GM18511 (cell line): ENCODE data around the gene KCNK4.

Experiments used
- ATAC-seq: cut with Tn5 transposase; IDR thresholded peaks from one replicate; pipeline ENCODE4 v1.9.1; 2021; ENCODE audit warnings: mild to moderate bottlenecking, moderate library complexity; ENCODE audit not compliant: unreplicated experiment

The KCNK4 gene

DNA sequence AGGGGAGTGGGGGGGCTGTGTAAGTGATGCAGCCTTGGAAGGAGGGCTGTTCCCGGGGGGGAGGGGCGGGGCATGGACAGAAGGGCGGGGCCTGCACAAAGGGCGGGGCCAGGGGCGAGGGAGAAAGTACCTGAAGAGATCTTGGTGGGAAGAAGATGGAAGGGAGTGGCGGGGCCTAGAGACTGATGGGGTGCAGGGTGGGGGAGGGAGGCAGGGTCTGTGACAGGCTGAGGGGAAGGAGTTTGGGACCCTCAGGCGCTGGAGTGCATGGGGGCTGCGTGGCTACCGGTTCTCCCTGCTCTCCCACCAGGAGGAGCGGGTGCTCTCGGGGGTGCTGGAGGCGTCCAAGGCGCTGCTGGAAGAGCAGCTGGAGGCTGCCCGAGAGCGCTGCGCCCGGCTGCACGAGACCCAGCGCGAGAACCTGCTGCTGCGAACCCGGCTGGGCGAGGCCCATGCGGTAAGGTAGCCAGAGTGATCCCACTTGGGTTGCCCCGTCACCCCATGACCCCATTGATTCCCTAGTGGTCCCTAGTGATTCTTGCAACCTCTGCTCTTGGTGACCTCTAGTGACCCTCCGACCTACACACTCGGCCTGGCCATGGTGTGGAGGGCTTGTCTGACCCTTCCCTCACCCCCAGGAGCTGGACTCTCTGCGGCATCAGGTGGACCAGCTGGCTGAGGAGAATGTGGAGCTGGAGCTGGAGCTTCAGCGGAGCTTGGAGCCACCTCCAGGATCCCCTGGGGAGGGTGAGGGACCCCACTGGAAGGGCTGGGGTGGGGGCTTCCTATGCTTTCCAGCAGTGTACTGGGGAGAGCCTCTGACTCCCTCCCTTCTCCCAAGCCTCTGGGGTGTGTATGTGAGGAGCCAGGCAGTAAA lies 52.0 kb downstream of the KCNK4 start:
- ATAC-seq: no peak

DNA sequence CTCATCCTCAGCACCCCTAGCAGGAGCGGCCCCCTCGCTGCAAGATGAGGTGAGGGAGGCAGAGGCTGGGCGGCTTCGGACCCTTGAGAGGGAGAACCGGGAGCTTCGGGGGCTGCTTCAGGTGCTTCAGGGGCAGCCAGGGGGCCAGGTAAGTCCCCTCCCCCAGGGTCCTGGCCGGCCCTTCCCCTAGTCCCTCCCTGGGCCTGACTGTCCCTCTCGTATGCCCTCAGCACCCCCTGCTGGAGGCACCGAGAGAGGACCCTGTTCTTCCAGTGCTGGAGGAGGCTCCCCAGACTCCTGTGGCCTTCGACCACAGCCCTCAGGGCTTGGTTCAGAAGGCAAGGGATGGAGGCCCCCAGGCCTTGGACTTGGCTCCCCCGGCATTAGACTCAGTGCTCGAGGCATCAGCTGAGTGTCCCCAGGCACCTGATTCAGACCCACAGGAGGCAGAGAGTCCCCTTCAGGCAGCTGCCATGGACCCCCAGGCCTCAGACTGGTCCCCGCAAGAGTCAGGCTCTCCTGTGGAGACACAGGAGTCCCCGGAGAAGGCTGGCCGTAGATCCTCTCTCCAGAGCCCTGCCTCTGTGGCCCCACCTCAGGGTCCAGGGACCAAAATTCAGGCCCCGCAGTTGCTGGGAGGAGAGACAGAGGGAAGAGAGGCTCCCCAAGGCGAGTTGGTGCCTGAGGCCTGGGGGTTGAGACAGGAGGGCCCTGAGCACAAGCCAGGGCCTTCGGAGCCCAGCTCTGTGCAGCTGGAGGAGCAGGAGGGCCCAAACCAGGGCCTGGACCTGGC lies 52.9 kb downstream of the KCNK4 start:
- ATAC-seq: no peak

DNA sequence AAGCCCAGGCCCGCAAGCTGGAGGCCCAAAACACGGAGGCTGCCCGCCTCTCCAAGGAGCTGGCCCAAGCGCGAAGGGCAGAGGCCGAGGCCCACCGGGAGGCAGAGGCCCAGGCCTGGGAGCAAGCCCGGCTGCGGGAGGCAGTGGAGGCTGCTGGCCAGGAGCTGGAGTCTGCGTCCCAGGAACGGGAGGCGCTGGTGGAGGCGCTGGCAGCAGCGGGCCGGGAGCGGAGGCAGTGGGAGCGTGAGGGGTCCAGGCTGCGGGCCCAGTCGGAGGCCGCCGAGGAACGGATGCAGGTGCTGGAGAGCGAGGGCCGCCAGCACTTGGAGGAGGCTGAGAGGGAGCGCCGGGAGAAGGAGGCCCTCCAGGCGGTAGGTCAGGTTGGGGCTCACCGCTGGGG lies 53.7 kb downstream of the KCNK4 start:
- ATAC-seq: no peak

DNA sequence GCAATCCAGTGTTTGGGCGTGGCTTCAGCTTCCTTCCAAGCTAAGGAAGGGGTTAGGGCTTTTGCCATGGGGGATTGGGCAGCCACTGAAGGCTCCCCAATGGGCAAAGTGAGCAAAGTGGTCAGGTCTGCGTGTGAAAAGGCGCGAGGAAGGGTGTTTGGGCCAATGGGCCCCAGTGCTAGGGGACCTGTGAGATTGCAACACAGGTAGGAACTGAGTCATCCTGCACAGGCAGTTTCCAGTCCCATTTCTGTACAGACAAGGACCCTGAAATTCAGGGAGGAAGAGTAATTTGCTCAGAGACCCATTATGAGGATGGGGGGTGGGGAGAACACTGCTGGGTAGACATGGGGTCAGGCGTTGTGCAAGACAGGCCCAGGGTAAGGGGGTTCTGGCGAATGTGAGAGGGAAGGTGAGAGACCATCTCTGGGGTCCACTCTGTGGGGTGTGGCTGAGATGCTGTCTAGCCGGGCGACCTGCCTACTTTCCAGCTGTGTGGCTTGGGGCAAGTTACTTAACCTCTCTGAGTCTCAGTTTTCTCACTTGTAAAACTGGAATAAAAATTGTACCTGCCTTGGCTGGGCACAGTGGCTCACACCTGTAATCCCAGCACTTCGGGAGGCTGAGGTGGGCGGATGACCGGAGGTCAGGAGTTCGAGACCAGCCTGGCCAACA lies 56.2 kb downstream of the KCNK4 start:
- ATAC-seq: no peak

DNA sequence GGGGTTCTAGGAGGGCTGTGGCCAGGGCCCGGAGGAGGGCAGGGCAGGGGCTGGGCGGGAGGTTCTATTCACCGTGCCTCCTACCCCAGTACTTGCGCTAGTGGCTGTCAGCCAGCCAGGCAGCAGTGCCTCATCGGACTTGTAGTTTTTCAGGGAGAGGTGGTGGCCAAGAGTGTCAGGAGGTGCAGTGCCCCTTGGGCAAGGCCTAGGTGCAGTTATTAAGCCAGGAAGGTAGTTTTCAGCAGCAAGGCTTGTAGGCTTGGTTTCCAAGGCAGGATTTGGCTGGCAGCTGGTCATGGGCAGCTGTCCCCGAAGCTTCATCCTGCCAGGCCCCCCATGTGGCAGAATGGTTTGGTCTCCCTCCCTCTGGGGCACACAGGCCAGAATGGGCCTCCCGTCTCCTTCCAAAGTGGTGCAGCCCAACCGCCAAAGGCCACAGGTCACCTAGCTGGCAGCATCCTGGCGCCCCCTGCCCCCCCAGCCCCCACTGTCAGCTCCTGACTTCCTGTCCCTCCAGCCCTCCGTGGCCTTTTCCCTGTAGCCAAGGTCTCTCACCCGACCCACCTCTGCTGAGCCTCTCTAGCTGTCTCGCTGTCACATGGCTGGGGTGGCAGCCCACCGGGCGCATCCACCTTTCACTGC lies 57.4 kb downstream of the KCNK4 start:
- ATAC-seq: no peak

DNA sequence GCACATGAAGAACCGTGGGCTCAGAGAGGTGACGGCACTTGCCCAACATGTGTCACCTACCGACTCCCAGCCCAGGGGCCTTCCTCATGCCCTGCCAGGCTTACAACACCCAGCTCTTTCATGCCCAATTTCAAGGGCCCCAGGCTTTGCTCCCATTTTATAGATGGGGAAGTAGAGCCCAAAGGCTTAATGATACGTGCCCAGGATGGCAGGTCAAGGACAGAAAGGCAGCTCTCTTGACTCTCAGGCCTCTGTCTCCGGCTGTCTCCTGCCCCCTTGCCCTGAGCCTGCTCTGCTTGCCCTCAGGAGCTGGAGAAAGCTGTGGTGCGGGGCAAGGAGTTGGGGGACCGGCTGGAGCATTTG lies 57.9 kb downstream of the KCNK4 start:
- ATAC-seq: no peak

DNA sequence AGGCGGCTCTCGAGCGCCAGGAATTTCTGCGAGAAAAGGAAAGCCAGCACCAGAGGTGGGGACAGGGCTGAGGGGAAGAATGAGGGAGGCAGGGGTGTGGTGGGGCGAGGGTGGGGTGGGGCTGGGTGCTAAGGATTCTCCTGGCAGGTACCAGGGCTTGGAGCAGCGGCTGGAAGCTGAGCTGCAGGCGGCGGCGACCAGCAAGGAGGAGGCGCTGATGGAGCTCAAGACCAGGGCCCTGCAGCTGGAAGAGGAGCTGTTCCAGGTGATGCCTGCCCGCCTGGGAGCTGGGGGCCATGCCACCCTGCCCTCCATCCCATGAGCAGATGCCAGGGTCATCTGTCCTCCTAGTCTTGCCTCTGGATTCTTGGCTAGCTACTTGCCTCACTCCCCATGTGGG lies 58.3 kb downstream of the KCNK4 start:
- ATAC-seq: no peak
